HG03342 (cell line): Measurements from ENCODE around the gene PRKG1.

Source experiments
- ATAC-seq: cut with Tn5 transposase; IDR thresholded peaks from one replicate; pipeline ENCODE4 v1.9.1; 2021; ENCODE audit warnings: mild to moderate bottlenecking, moderate library complexity; ENCODE audit not compliant: unreplicated experiment

Gene PRKG1

DNA sequence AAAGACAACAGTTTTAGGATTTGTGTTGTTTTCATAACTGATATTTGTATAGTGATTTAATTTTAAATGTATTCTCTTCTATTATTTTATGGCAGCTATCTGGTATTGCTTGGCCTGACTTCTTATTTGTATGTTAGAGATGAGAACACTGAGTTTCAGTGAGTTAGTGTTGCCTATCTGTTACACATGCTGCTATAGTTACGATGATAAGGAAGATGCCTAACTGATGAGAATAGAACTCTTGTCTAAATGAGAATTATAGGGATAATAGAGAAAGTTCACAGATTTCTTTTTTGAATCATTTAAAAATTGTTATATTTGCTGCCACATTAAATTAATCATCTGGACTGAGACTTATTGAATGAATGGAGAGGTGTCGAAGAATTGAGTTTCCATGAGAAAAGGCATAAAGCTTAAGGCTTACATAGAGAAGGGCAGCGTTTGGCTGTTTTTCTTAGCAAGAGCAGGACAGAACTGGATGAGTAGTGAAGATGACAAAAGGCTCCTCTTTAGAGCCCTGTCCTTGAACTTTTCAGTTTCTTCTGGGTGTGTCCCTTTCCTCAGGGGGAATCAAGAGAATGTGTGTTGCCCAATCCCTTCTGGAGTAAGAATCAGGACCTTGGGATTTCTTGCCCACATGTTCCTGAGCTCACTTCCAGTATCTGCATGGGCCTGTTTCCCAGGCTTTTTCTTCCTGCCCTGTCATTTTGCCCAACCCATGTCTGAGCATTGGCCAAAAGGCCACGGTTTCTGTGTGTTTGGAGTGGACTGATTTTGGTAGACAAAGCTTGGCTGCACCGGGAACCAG, 820.7 kb downstream of the PRKG1 start:
- ATAC-seq = no peak

GRCh38 chr10:51896849-51897248, 822.6 kb downstream of the PRKG1 start:
- no peak for ATAC-seq

DNA sequence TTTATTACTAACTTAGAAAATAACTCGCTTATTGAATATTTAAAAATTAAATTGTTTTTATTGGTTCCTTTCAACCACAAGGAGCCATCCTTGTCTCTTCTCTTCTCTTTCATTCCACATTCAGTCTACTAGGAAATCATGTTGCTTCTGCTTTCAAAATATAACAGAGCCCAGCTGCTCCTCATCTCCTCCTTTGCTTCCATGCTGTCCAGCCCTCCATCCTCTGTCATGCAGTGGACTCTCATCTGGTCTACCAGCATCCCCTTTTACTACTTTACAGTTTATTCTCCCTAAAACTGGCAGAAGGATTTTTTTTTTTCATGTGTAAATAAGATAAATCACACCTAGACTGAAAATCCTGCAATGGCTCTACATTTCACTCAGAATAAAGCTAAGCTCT, 823.3 kb downstream of the PRKG1 start:
- ATAC-seq = no peak

GRCh38 chr10:51900180-51900579, 825.9 kb downstream of the PRKG1 start:
- no peak for ATAC-seq

DNA sequence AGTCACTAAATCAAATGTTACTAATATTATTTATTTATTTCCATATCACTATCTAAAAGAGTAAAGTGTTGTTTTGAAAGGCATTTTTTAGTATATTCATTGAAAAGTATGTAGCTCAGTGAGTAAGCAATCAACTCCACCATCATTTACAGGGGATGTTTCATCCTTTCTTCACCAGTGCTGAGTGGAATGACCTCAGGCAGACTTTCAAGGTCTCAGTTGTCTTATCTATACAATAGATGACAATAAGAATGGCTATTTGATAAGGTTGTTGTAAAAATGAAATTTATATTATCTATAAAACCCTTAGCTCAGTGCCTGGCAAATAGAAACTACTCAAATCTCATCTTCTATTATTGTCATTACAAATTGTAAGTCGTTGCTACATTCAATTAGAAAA, 829.4 kb downstream of the PRKG1 start:
- ATAC-seq = no peak

DNA sequence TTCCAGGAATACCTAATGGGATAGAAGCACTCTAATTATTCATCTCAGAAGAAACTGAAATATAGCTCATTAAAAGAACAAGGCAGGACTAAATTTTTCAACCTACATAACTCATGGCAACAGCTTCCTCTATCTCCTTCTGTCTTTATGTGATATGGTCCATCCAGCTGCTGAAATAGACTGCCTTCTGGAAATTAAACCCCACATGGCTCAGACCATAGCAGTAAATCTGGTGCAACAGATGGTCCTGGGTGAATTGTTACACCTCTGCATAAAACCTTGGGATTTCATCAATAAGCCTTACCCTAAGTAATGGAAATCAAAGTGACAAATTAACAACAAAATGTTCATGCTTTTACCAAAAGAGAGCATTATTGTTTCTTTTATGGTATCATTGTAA, 830.7 kb downstream of the PRKG1 start:
- no peak for ATAC-seq

- no peak for ATAC-seq
Measured at GRCh38 chr10:51907361-51907760, 833.1 kb downstream of the PRKG1 start.

DNA sequence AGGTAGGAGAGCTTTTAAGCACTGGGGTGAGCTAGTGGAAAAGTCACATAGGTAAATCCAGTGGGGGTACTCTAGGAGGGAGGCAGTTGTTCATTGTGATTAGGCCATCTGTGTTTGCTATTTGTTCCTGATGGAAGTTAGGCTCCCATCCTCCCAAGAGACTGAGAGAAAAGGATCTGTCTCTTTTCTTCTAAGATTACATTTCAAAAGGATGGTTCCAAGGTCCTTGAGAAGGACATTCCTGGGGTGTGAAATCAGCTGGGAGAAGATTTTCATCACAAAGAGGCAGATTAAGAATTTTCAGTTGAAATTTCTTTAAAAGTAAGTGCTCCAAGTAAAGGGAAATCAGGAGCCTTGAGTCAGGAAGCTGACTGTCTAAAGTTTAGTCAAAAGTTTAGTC, 835.9 kb downstream of the PRKG1 start:
- no peak for ATAC-seq

DNA sequence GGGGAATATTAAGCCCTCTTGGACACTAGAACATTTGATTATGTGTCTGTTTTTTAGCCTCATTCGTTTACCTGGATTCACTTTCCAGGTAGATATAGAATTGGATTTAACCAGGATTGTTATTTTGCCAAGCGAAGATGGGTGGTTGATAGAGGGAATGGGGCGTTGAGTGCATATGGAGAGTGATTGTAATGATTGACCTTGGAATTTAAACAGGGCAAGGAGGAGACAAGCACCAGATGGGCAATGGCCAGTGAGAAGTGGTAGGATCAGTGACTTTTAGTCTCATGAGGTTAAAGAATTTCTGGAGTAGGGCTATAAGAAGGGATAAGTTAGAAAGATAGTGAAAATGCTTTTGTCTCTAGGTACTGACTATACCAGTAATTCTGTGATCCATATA, 836.3 kb downstream of the PRKG1 start:
- ATAC-seq = no peak

GRCh38 chr10:51911723-51912122, 837.4 kb downstream of the PRKG1 start:
- no peak for ATAC-seq

DNA sequence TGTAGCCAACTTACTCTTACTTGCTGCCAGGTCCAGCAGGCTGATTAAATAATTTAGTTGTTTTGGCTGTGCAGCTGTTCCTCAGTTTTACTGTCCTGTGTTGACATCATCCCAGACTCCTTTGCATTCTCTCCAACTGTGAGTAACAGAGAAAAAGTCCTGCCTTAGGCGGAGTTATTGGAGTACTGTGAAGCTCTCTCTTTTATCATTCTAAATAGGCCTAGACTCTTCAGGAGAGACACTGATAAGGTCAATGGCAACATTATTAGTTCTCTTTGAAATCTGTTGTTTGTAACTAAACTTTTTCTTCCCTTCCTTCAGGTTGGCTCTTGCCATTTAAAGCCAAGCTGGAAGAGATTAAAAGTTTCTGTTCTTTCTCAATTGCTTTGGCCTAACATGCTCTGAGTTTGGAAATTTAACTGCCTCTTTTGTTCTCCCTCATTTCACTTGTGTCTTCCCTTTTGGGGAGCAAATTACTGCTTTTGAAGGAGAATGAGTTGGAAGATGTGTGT, 840.8 kb downstream of the PRKG1 start:
- no peak for ATAC-seq

GRCh38 chr10:51918440-51918839, 844.2 kb downstream of the PRKG1 start:
- no peak for ATAC-seq

GRCh38 chr10:51918884-51919325, 844.6 kb downstream of the PRKG1 start:
- no peak for ATAC-seq

DNA sequence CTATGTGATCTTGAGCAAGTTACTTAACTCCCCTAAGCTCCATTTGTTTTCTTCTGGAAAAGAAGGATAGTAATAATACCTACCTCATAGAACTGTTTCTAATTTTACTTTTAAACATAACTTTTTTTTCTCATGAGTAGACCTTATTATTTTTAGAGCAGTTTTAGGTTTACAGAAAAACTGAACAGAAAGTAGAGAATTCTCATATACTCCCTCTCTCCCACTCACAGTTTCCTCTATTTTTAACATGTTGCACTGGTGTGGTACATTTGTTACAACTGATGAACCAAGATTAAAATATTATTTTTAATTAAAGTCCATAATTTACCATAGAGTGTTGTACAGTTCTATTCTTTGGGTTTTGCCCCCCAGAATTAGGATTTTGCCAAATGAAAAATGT, 846.4 kb downstream of the PRKG1 start:
- ATAC-seq = no peak

- ATAC-seq = no peak
Measured at GRCh38 chr10:51924359-51924758, 850.1 kb downstream of the PRKG1 start.

DNA sequence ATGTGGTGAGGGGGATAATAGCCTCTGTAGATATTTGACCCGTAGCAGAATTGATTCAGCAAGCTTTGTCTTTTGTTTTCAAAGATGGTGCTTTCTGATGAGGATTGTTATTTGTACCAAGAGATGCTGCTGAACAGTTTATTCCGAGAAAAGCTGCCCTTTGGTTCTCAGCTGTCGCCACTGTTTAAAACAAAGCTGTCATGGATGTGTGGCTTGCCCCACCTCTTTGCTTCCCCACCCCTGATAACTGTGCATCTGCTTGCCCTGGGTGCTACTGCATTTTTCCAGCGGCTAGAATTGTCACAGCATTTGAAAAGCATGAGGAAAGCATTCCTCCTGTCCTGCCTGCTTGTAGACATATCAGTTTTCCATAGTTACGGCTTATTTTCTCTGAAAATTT, 852.0 kb downstream of the PRKG1 start:
- no peak for ATAC-seq

- ATAC-seq = no peak
Measured at GRCh38 chr10:51928162-51928561, 853.9 kb downstream of the PRKG1 start.

DNA sequence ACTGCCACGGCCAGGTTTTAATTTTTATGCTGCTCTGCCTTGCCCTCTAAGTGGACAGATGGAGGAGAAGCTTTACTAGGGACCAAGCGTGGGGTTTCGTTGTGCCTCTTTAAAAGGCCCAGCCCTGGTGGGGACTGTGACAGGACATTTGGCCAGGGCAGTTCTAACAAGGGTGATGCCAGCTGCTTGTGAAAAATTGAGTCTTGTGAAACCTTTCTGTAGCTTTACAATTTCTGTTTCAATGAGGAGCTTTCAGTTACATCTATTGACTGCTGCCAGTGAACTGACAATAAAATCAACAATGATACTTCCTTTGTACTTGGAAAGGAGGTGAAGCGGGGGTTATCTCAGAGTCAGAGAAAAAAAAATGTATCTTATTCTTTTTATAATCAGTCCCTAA, 858.2 kb downstream of the PRKG1 start:
- ATAC-seq = peak; percentile 41

GRCh38 chr10:51934373-51934772, 860.1 kb downstream of the PRKG1 start:
- no peak for ATAC-seq

DNA sequence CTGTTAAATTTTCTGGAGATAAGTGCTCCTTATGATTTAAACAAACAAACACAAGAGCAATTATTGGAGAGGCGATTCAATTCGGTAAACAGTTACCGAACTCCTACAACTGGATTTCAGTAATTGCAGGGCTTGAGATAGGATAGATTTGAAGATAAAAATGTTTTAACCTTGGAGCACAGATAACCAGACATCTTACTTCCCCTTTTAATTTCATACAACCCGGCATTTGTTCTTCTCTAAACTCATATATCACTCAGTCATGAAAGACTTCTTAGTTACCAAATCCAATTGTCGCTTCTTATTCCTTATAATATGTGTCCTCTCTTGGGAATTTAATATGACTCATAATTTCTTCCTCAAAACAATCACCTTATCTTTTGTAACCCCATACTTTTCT, 861.1 kb downstream of the PRKG1 start:
- no peak for ATAC-seq

DNA sequence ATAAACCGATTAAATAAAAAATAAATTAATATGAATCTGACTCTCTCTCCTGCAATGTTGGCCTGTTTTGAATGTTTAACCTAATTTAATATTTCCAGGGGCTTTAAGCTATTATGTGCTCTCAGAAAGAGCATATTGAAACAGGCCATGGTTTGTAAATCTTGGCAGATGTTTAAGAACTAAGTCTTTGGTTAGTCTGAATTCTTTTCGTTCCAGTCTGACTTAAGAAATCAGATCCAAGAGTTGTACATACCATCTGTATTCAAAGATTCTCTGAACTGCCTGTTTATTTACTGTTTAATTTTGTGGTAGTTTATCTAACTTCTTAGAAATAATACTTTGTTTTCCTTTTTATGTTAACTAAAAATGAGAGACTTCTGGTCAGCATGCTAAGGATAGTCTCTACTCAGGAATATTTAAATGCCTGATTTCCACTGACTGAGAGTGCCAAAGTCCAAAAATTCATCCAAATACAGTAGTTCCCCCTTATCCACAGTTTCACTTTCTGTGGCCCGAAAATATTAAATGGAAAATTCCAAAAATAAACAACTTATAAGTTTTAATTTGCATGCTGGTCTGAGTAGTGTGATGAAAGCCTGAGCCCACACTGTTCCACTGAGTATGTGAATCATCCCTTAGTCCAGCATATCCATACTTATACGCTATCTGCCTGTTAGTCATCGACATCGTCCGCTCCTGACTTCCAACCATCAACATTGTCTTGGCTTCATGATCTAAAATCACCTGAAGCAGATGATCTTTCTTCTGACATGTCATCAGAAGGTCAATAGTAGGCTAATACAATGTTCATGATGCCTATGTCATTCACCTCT, 863.2 kb downstream of the PRKG1 start:
- no peak for ATAC-seq
